Measurements from ENCODE around the gene MYH11. TPM values are rescaled to one million over a fixed set of nuclear protein-coding genes. Genes with fewer than 3 reads are reported as not detected.

MYH11 gene
- total RNA-seq, 1 donor from 2014 or later = 53.9 TPM

DNA sequence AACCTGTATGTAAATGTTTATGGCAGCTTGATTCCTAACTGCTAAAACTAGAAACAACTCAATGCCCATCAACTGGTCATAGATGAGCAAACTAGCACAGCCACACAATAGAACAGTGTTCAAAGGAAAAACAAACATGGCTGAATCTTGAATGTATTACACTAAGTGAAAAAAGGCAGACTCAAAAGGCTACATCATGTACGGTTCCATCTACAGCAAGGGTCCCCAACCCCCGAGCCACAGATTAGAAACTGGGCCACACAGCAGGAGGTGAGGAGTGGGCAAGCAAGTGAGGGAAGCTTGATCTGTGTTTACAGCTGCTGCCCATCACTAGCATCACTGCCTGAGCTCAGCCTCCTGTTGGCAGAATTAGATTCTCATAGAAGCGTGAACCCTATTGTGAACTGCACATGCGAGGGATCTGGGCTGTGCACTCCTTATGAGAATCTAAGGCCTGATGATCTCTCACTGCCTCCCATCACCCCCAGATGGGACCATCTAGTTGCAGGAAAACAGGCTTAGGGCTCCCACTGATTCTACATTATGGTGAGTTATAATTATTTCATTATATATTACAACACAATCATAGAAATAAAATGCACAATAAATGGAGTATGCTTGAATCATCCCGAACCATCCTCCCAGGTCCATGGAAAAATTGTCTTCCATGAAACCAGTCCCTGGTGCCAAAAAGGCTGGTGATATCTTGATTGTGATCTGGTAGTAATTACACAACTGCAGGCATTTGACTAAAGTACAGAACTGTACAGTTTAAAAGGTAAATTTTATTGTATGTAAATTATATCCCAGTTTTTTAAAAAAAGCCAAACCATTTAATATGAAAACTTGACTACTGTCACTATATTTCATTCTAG lies 23.8 kb upstream of the MYH11 start:
- intact Hi-C loops (cut with DNase I) = no loop called here
- ATAC-seq = no peak
- no peak for DNase-seq (ENCODE audit: low spot score)

DNA sequence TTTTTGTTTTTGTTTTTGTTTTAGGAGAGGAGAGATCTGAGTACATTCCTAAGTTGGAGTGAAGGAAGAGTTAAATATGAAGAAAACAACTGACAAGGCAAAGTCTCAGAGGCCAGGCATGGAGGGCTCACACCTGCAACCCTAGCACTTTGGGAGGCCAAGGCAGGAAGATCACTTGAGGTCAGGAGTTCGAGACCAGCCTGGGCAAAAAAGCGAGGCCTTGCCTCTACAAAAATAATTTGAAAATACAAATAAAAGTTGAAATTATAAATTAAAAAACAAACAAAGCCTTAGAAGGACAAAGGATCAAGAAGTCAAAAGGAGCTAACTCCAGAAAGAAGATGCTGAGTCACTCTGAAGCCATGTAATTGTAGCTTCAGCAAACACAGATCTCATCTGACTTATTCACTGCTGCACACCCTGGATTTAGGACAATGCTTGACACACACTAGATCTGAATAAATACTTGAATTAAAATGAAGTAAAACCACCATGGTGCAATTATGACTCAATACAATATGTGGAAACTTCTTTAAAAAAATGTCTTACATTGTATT lies 22.5 kb upstream of the MYH11 start:
- DNase-seq (ENCODE audit: low spot score) (no peak), ATAC-seq (peak; percentile 75)
- intact Hi-C loops (cut with DNase I) = loop anchor here (10.0 kb wide), 1 partner anchor 245 kb away; no protein-coding TSS in a partner anchor

- intact Hi-C loops (cut with DNase I) = loop anchor here (10.0 kb wide), 1 partner anchor 248 kb away; no protein-coding TSS in a partner anchor
- no peak for ATAC-seq
- no peak for DNase-seq (ENCODE audit: low spot score)
Measured at GRCh38 chr16:15876503-15876902, 19.7 kb upstream of the MYH11 start.

DNA sequence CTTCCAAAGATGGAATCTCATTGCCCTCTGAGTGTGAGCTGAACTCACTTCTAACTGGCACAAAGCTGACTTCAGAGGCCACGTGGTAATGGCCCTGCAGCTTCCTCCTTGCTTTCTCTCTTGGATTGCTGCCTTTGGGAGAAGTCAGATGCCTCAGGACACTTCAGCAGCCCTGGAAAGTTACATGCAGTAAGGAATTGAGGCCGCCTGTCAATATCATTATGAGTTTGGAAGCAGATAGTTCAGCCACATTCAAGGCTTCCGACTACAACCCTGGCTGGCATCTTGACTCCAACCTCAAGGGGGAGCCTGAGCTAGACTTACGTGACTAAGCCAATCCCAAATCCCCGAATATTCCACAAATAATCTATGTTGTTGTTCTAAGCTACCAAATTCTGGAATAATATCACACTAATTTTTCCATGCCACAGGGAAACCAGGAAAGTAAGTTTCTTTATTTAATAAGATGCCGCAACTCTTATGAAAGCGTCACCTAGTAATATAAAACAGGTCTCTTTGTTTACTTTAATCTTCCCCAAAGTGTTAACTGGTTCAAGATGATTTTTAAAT lies 18.0 kb upstream of the MYH11 start:
- intact Hi-C loops (cut with DNase I) = loop anchor here (10.0 kb wide), 1 partner anchor 250 kb away; no protein-coding TSS in a partner anchor
- DNase-seq (ENCODE audit: low spot score) = peak; percentile 71

GRCh38 chr16:15873737-15874136 lies 16.9 kb upstream of the MYH11 start:
- DNase-seq (ENCODE audit: low spot score) = no peak
- intact Hi-C loops (cut with DNase I) = loop anchor here (10.0 kb wide), 1 partner anchor 251 kb away; no protein-coding TSS in a partner anchor
- no peak for ATAC-seq

More for the DNA sequence above, 18.0 kb upstream of the MYH11 start:
- peak; percentile 87 for ATAC-seq

DNA sequence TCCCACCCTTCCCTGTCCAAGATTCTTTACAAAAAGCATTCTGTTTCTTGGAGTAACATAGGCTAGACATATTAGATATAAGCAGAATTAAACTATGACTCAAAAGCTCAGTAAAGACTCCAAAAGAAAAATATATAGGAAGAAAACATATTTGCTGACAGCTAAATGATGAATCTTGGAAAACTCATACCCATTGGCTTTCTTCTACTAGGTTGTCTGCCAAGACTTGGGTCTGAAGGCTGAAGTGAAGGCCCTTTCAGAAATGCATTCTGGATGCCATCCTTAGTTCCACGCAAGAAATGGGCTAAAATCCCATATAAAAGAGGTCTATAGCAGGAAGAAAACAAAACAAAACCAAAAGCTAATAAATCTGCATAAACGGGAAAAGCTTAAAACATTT lies 16.5 kb upstream of the MYH11 start:
- DNase-seq (ENCODE audit: low spot score) (no peak), ATAC-seq (no peak)
- intact Hi-C loops (cut with DNase I) = loop anchor here (10.0 kb wide), 1 partner anchor 252 kb away; no protein-coding TSS in a partner anchor

DNA sequence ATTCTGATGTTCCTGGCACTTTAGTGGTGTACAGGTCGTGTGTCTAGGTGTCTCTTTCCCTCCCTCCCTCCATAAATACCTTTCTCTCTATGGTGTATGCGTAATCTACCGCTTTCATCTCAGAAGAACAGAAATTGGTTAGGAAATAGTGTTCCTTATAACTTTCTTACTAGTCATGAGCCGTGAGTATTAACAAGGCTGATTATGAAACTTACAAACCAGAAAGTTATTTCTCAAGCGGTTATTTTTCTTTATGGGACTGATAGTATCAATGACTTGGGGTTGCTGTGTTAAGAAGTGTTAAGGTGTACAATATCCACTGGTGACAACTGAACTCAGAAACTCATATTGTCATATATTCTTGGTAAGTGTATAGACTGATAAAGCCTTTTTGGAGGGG lies 13.2 kb upstream of the MYH11 start:
- ATAC-seq (no peak), DNase-seq (ENCODE audit: low spot score) (no peak)
- intact Hi-C loops (cut with DNase I) = loop anchor here (10.0 kb wide), 1 partner anchor 255 kb away; no protein-coding TSS in a partner anchor

GRCh38 chr16:15866451-15866850 lies 9.6 kb upstream of the MYH11 start:
- ATAC-seq (no peak), DNase-seq (ENCODE audit: low spot score) (no peak)
- intact Hi-C loops (cut with DNase I) = no loop called here

DNA sequence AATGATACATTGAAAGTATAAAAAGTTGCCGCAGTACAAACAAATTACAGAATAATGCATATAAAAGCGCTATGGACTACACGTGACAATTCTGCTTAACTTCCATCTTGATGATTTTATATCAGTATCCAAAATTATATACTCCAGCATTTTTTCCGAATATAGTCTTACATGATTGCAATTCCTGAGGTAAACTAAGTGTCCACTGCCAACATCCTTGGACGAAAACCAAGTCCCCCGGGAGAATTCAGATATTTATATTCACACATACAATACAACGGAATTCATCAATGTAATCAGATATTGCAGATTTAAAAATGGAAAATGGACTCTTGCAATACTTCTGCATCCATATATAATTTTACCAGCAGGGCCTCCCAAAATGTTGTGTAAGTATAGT lies 8.9 kb upstream of the MYH11 start:
- DNase-seq (ENCODE audit: low spot score) (no peak), ATAC-seq (no peak)
- intact Hi-C loops (cut with DNase I) = no loop called here

DNA sequence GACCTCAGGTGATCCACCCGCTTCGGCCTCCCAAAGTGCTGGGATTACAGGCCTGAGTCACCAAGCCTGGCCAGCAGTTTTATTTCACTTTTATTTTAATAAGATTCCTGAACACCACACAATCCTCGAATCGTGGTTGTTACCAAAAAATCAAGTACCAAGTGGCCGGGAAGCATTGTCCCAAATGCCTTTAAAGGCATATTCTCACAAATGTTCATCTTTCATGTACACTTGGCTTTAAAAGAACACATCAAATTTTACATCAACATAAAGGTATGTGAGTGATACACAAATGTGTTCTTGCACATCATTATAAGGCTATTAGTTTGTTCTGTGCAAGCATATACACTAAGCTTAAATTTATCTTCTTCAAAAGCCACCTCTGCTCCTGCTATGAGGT lies 8.1 kb upstream of the MYH11 start:
- ATAC-seq = no peak
- intact Hi-C loops (cut with DNase I) = no loop called here
- DNase-seq (ENCODE audit: low spot score) = no peak

- intact Hi-C loops (cut with DNase I) = no loop called here
- ATAC-seq = no peak
- no peak for DNase-seq (ENCODE audit: low spot score)
Measured at GRCh38 chr16:15861996-15862395, 5.2 kb upstream of the MYH11 start.

GRCh38 chr16:15858921-15859668 lies 2.3 kb upstream of the MYH11 start:
- DNase-seq (ENCODE audit: low spot score) (no peak), ATAC-seq (no peak)
- intact Hi-C loops (cut with DNase I) = no loop called here

- DNase-seq (ENCODE audit: low spot score) = peak; percentile 63
- ATAC-seq = peak; percentile 68
- intact Hi-C loops (cut with DNase I) = no loop called here
Measured at GRCh38 chr16:15857724-15858560, 1.1 kb upstream of the MYH11 start.

DNA sequence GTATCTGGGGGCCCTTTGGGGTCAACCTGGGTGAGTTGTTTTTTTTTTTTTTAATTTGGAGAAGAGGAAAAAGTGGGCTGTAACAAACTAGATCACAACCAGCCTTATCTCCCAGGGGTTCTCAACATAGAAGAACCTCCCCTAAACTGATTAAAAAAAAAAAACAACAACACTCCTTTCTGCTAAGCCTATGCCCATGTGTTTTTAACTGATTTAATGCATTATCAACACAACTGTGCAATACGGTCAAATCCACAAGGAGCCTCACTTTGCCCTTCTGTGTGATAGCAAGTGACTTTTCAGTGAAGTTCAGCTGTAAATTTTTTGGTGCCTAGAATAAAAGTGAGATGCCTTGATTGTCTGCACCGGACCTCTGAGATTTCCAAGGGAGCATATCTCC lies 646 bp downstream of the MYH11 start:
- DNase-seq (ENCODE audit: low spot score) = no peak
- no peak for ATAC-seq
- intact Hi-C loops (cut with DNase I) = no loop called here

GRCh38 chr16:15855704-15856003 lies 1.2 kb downstream of the MYH11 start:
- DNase-seq (ENCODE audit: low spot score) (no peak), ATAC-seq (no peak)
- intact Hi-C loops (cut with DNase I) = no loop called here

DNA sequence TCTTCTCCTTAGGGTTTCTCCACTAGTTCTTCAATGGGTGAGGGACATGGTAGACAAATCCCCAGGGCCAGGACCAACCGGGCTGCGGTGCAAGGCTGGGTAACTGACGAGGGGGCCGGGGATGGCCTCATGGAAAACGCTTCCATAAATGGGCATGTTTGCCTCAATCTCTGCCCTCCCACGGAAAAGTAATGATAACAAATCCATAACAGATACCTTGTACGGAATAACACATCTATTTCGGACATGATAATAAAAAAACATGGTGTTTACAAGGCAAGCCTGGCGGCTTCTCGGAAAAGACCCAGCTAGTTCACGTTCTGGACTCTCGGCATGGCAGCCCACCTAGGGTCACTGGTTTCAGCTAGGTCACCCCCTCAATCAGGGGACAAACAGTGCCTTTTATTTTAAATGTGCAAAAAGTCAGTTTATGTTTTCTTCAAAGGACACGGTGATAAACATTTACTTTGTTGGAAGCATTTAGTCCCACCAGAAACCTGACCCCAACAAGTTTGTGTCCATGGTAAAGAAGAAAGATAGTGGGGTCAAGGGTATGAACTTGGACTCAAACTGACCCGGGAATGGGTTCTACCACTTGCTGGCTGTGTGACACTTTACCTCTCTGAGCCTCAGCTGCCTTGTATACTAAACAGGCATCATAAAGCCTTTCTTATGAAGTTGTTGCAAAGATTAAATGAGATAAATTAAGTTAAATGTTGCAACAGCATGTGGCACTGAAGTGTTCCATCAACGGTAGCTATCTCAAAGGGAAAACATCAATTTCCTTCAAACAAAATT lies 1.7 kb downstream of the MYH11 start:
- DNase-seq (ENCODE audit: low spot score) (no peak), ATAC-seq (no peak)
- intact Hi-C loops (cut with DNase I) = no loop called here

DNA sequence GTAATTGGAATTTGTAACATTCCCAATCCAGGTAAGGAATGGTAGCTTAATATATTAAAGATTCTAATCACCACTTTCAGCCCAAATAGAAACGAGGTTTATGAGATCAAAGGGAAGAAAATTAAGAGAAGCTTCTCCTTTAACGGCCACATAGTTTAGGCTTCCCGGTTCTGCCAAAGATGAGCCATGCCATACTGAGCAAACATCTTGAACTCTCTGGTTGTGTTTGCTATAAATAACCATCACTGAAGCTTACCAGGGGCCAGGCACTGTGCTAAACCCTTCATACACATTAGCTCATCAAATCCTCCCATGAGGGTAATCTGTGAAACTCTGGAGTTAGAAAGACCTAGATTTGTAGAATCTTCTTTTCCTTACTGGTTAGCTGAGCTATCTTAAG lies 2.8 kb downstream of the MYH11 start:
- intact Hi-C loops (cut with DNase I) = no loop called here
- no peak for ATAC-seq
- DNase-seq (ENCODE audit: low spot score) = no peak

GRCh38 chr16:15853021-15853420 lies 3.8 kb downstream of the MYH11 start:
- no peak for ATAC-seq
- DNase-seq (ENCODE audit: low spot score) = no peak
- intact Hi-C loops (cut with DNase I) = no loop called here

All from sciatic nerve (tissue), 2 donors.